Testis (tissue), 3 donors: ENCODE results near the gene SHROOM1. TPM values are rescaled to one million over a fixed set of nuclear protein-coding genes. Genes with fewer than 3 reads are reported as not detected.

Source experiments
- DNase-seq: peaks from one replicate; pipeline ENCODE4 v3.0.0-alpha.2; 2019
- H3K27ac ChIP-seq, 2 donors: fragments of 200-600 bp; sonication (generic); one replicate each; pipeline ENCODE4 v1.5.1; 2019
- H3K27me3 ChIP-seq: fragments of 200-600 bp; sonication (generic); one replicate; pipeline ENCODE4 v1.5.1; 2019
- H3K36me3 ChIP-seq: fragments of 200-600 bp; sonication (generic); one replicate; pipeline ENCODE4 v1.5.1; 2017; ENCODE audit warnings: low read depth; ENCODE audit errors: missing control alignments
- H3K4me1 ChIP-seq: fragments of 200-600 bp; sonication (generic); one replicate; pipeline ENCODE4 v1.5.1; 2019
- H3K4me3 ChIP-seq, 2 donors: fragments of 200-600 bp; sonication (generic); one replicate each; pipeline ENCODE4 v1.5.1; 2017 to 2019
- H3K9me3 ChIP-seq: fragments of 200-600 bp; sonication (generic); one replicate; pipeline ENCODE4 v1.5.1; 2017
- CTCF ChIP-seq, 3 experiments: fragments of 450-650 bp in 2 of 3; fragments of 200-600 bp in 1 of 3; sonication (generic) in 1 of 3; IDR thresholded peaks; one replicate each; pipeline ENCODE4 v1.5.1; 2016 to 2019; ENCODE audit warnings: antibody characterized with exemption in 3 of 3, mild to moderate bottlenecking in 2 of 3, moderate library complexity in 1 of 3
- POLR2A ChIP-seq: fragments of 450-650 bp; IDR thresholded peaks from one replicate; pipeline ENCODE4 v1.6.1; 2017; ENCODE audit warnings: antibody characterized with exemption, mild to moderate bottlenecking, moderate library complexity
- WGBS, 2 donors: methylation state at CpG; one replicate each; pipeline ENCODE4 v1.1.5; 2018; 5-methylcytosine and 5-hydroxymethylcytosine counted together
- intact Hi-C: fragments of 100-400 bp; cut with DNase I; formaldehyde crosslinking; loops from one replicate; pipeline ENCODE4 v1.15.1; 2023; ENCODE audit warnings: low total_unique reads
- polyA plus RNA-seq: library from polyadenylated mRNA; stranded (reverse); fragments of 350-450 nt; fragmentation: Illumina TruSeq; extraction: RNeasy Lipid Tissue Mini Kit (QIAGEN cat#74804); gene quantifications from one replicate; pipeline ENCODE4 v1.2.3, GENCODE V29; 2014; ENCODE audit warnings: low read depth, low replicate concordance; ENCODE audit not compliant: insufficient read depth
- total RNA-seq, 2 donors: library from RNA; depleted of rRNA; stranded (reverse); fragments of >200 nt; gene quantifications; one replicate each; pipeline ENCODE4 v1.2.3, GENCODE V29; 2016

The SHROOM1 gene
- total and polyA plus RNA-seq, 3 donors from 2014 or later = 2.1 to 9.6 (median 9.0) TPM

DNA sequence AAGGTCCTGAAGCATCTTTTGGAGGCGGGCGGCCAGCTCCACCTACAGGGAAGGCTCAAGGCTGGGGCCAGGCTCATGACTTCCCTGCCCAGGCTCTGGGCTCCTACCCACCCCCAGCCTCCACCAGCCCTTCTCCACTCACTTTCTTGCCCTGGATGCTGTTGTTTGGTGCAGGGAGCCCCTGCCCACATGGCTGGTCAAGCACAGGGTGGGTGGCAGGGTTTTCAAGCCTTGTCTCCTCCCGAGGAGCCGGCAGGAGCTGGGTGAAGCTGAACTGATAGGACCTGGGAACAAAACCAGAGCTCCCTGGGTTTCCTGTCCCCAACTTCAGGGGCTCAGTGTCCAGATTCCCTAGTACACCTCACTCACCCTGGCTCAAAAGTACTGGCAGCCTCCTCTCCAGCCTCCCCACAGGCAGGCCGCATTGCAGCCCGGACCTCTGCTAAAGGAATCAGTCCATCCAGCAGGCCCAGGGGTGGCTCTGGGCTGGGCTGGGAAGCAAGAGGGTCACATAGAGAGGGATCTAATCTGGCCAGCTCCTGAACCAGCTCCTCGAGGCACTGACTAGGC lies 6.9 kb downstream of the SHROOM1 start:
- no peaks in the 10 kb centered on the region for H3K36me3 ChIP-seq
- intact Hi-C loops = no loop called here
- TF ChIP-seq POLR2A = no peak
- no peak for TF ChIP-seq CTCF (IDR thresholded peaks at IDR 0.05)
- WGBS, 2 donors = 74 to 87% methylated on average over 3 to 7 of the region's 7 CpGs
- H3K27ac ChIP-seq = peak overlapping the region in 1 of 2 donors; percentile 36
- H3K9me3 ChIP-seq = no peaks in the 10 kb centered on the region
- H3K27me3 ChIP-seq = no peaks in the 10 kb centered on the region
- DNase-seq = no peak
- H3K4me3 ChIP-seq = peak overlapping the region in 1 of 2 donors; percentile 55
- H3K4me1 ChIP-seq = peaks cover 6% of the 10 kb centered on the region

DNA sequence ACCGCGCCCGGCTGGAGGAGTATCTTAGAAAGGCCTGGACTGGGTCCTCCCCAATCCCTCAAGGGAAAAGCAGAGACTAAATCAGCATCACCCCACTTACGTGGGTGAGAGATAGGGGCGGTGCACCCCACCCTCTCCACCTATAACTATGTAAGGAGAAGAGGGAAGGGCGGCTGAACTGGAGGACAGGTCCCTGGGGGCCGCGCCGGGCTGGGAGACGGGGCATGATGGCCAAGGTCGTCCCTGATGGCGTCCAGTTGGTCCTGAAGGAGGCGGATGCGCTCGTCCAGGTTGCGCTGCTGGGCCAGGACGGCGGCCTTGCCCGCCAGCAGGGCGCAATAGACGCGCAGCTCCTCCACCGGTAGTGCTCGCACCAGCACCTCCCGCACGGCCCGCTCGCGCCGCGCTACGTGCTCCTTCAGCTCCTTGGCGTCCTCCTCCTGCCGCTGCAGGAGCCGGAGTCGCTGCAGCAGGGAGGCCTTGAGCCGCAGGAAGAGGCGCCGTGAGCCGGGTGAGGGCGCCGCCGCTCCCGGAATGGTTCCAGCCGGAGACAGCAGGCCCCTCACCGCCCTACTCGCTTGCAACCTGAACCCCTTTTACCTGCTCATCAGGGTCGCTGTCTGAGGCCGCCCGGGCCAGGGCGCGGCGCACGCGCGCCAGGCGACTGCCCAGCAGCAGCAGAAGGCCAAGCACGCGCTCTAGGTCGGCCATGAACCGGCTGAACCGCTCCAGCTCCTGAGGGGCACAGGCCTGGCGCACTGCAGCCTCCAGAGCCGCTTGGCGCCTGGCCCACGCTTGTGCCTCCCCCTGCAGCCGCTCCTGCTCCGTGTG lies 7.6 kb downstream of the SHROOM1 start:
- TF ChIP-seq POLR2A = no peak
- Histone ChIP-seq H3K27me3 (no peaks in the 10 kb centered on the region), H3K9me3 (no peaks in the 10 kb centered on the region), H3K27ac (peak overlapping the region in 1 of 2 donors; percentile 36), H3K4me3 (peak overlapping the region in 1 of 2 donors; percentile 55), H3K4me1 (peaks cover 6% of the 10 kb centered on the region), H3K36me3 (no peaks in the 10 kb centered on the region)
- peak; percentile 63 for DNase-seq
- intact Hi-C loops = no loop called here
- 13 to 57% methylated on average over 39 to 47 of the region's 68 CpGs for WGBS, 2 donors

DNA sequence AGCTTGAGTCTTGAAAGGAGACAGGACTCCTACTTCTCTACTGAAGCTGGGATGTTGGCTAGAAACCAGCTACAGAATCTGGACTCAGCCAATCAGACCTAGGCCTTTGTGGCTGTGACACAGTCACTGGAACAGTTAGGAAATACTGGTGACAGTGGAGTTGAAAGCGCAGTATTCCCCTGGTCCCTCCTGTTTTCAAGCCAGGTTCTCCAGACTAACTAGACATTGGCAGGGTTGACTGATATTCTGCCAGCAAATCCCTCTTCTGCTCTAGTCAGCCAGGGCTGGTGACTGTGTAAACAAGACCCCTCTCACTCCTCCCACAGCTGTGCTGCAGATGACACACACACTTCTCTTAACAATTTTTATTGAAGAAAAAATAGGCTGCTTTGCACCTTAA lies 8.7 kb downstream of the SHROOM1 start:
- no peaks in the 10 kb centered on the region for H3K9me3 ChIP-seq
- peak; percentile 1 for DNase-seq
- intact Hi-C loops = no loop called here
- H3K36me3 ChIP-seq = no peaks in the 10 kb centered on the region
- H3K27ac ChIP-seq = no peak overlapping the region
- no peak for TF ChIP-seq POLR2A
- TF ChIP-seq CTCF (IDR thresholded peaks at IDR 0.05) = no peak
- no peaks in the 10 kb centered on the region for H3K27me3 ChIP-seq
- 94 to 100% methylated on average over 1 of the region's 1 CpG for WGBS, 2 donors
- H3K4me1 ChIP-seq = peaks cover 6% of the 10 kb centered on the region
- no peak overlapping the region for H3K4me3 ChIP-seq

- WGBS, 2 donors = 92 to 93% methylated on average over 3 of the region's 3 CpGs
- TF ChIP-seq CTCF (IDR thresholded peaks at IDR 0.05) (no peak), POLR2A (no peak)
- H3K27ac ChIP-seq = no peak overlapping the region
- H3K9me3 ChIP-seq = no peaks in the 10 kb centered on the region
- peaks cover 6% of the 10 kb centered on the region for H3K4me1 ChIP-seq
- H3K4me3 ChIP-seq = no peak overlapping the region
- peak; percentile 5 for DNase-seq
- H3K36me3 ChIP-seq = no peaks in the 10 kb centered on the region
- no peaks in the 10 kb centered on the region for H3K27me3 ChIP-seq
- intact Hi-C loops = no loop called here
These were observed 9.1 kb downstream of the SHROOM1 start for GRCh38 chr5:132821350-132821749.

- peak; percentile 98 for DNase-seq
- TF ChIP-seq POLR2A = no peak
- TF ChIP-seq CTCF (IDR thresholded peaks at IDR 0.05) = peak; percentile 92 to 97 (median 96)
- H3K27me3 ChIP-seq = no peaks in the 10 kb centered on the region
- H3K36me3 ChIP-seq = no peaks in the 10 kb centered on the region
- peak overlapping the region in 1 of 2 donors; percentile 29 for H3K4me3 ChIP-seq
- intact Hi-C loops = no loop called here
- peaks cover 6% of the 10 kb centered on the region for H3K4me1 ChIP-seq
- H3K27ac ChIP-seq = no peak overlapping the region
- no peaks in the 10 kb centered on the region for H3K9me3 ChIP-seq
- WGBS, 2 donors = 10 to 23% methylated on average over 15 of the region's 15 CpGs
These were observed 10.2 kb downstream of the SHROOM1 start for GRCh38 chr5:132820162-132820754.
